PC-3 (cell line): ENCODE measurements around the gene TRIM26. TPM values are rescaled to one million over a fixed set of nuclear protein-coding genes. Genes with fewer than 3 reads are reported as not detected.

Source experiments
- ATAC-seq: fragments of 200-7000 bp; cut with Tn5 transposase; 2 replicates; pipeline ENCODE4 v1.9.1; 2020; ENCODE audit warnings: mild to moderate bottlenecking, moderate library complexity
- BruUV-seq: library from RNA; stranded (reverse); fragments of 400-500 nt; replicated peaks from 2 replicates; lab custom pipeline; 2021; lab: Mats Ljungman, UMichigan
- CTCF ChIA-PET: fragments of 300-600 bp; sonication (Branson Sonifier 250); formaldehyde crosslinking; loops from one replicate; lab custom pipeline; 2022; ENCODE audit warnings: antibody characterized with exemption; lab: Charles Lee
- POLR2A ChIA-PET: fragments of 300-600 bp; sonication (Branson Sonifier 250); formaldehyde crosslinking; loops from one replicate; lab custom pipeline; 2022; ENCODE audit warnings: antibody characterized with exemption; ENCODE audit not compliant: unreplicated experiment; lab: Charles Lee
- DNase-seq: peaks from one replicate; pipeline ENCODE4 v3.0.0-alpha.2; 2015
- H2AFZ ChIP-seq: fragments of 300-600 bp; sonication (generic); 2 replicates; pipeline ENCODE4 v1.6.0; 2016; ENCODE audit warnings: antibody characterized with exemption, low read length
- H3F3A ChIP-seq: fragments of 300-600 bp; sonication (generic); one replicate; pipeline ENCODE4 v1.6.0; 2017; ENCODE audit warnings: antibody characterized with exemption, low read length, control low read depth, mild to moderate bottlenecking; ENCODE audit not compliant: unreplicated experiment
- H3K27ac ChIP-seq: fragments of 300-600 bp; sonication (generic); 2 replicates; pipeline ENCODE4 v1.5.1; 2016; ENCODE audit warnings: mild to moderate bottlenecking, low read length
- H3K27me3 ChIP-seq: fragments of 300-600 bp; sonication (generic); 2 replicates; pipeline ENCODE4 v1.6.1; 2016; ENCODE audit warnings: low read length, mixed read lengths
- H3K36me3 ChIP-seq: fragments of 300-600 bp; sonication (generic); 2 replicates; pipeline ENCODE4 v1.6.1; 2016; ENCODE audit warnings: low read depth, mixed run types, low read length, mixed read lengths
- H3K4me1 ChIP-seq: fragments of 300-600 bp; sonication (generic); 2 replicates; pipeline ENCODE4 v1.5.1; 2016; ENCODE audit warnings: low read length; ENCODE audit not compliant: insufficient read depth
- H3K4me2 ChIP-seq: fragments of 300-600 bp; sonication (generic); 2 replicates; pipeline ENCODE4 v1.6.0; 2016; ENCODE audit warnings: low read length
- H3K4me3 ChIP-seq: fragments of 300-600 bp; sonication (generic); 2 replicates; pipeline ENCODE4 v1.5.1; 2016; ENCODE audit warnings: mild to moderate bottlenecking, low read length, mixed read lengths
- H3K79me2 ChIP-seq: fragments of 300-600 bp; sonication (generic); 2 replicates; pipeline ENCODE4 v1.6.1; 2017; ENCODE audit warnings: low read length, mixed read lengths
- H3K9ac ChIP-seq: fragments of 300-600 bp; sonication (generic); 2 replicates; pipeline ENCODE4 v1.6.0; 2016; ENCODE audit warnings: mild to moderate bottlenecking, low read length
- H3K9me2 ChIP-seq: fragments of 300-600 bp; sonication (generic); replicated peaks from 2 replicates; pipeline ENCODE4 v1.6.1; 2016; ENCODE audit warnings: mixed run types, low read length, mixed read lengths
- H3K9me3 ChIP-seq: fragments of 300-600 bp; sonication (generic); 2 replicates; pipeline ENCODE4 v1.6.1; 2016; ENCODE audit warnings: low read length, mixed read lengths
- H4K20me1 ChIP-seq: fragments of 300-600 bp; sonication (generic); 2 replicates; pipeline ENCODE4 v1.6.1; 2016; ENCODE audit warnings: low read length, mixed read lengths
- EZH2 ChIP-seq: fragments of 300-600 bp; sonication (generic); IDR thresholded peaks from one replicate; pipeline ENCODE4 v1.6.1; 2017; ENCODE audit warnings: antibody characterized with exemption, mild to moderate bottlenecking, low read length; ENCODE audit not compliant: unreplicated experiment
- EZH2phosphoT487 ChIP-seq: fragments of 300-600 bp; sonication (generic); IDR thresholded peaks from 2 replicates; pipeline ENCODE4 v1.6.1; 2018; ENCODE audit warnings: mild to moderate bottlenecking, antibody characterized with exemption, low read length, borderline replicate concordance
- intact Hi-C: fragments of 100-400 bp; cut with micrococcal nuclease; formaldehyde crosslinking; loops from 2 replicates; pipeline ENCODE4 v1.9.0; 2023
- total RNA-seq: library from RNA; depleted of rRNA; stranded (reverse); fragments of >200 nt; gene quantifications from 2 replicates; pipeline ENCODE4 v1.2.3, GENCODE V29; 2014
- TF ChIP-seq, protein P1 (sequence below): fragments of 300-600 bp; sonication (generic); conservative IDR thresholded peaks from 2 replicates; pipeline ENCODE4 v1.5.1; 2017; ENCODE audit warnings: antibody characterized with exemption, low read depth, mild to moderate bottlenecking, low read length

The TRIM26 gene
- total RNA-seq, 1 experiment from 2014 or later: 48.1 TPM

GRCh38 chr6:30211306-30211705, 1.9 kb downstream of the TRIM26 start:
- H3K4me1 ChIP-seq: peaks cover 38% of the 10 kb centered on the region
- no peaks in the 10 kb centered on the region for H3K27me3 ChIP-seq
- peaks cover 42% of the 10 kb centered on the region for H4K20me1 ChIP-seq
- no peaks in the 10 kb centered on the region for H3K9me3 ChIP-seq
- POLR2A ChIA-PET: no interaction called here
- H3K4me2 ChIP-seq: peak overlapping the region; percentile 91
- intact Hi-C loops: no loop called here
- peaks cover 64% of the 10 kb centered on the region for H3K79me2 ChIP-seq
- H3K36me3 ChIP-seq: peaks cover 4% of the 10 kb centered on the region; the same call in 1 of the 2 replicates
- no peak overlapping the region for H2AFZ ChIP-seq
- H3K9ac ChIP-seq: no peak overlapping the region
- peak overlapping the region; percentile 84 for H3K4me3 ChIP-seq
- ATAC-seq: no peak
- CTCF ChIA-PET: interaction anchor here (0.6 kb wide), 2 partner anchors 9 to 457 kb away, joined by 3 to 10 read pairs; no protein-coding TSS in a partner anchor
- H3F3A ChIP-seq: no peaks in the 10 kb centered on the region
- no TSS peak for BruUV-seq
- H3K27ac ChIP-seq: no peak overlapping the region
- TF ChIP-seq EZH2phosphoT487 (no peak), EZH2 (no peak)
- TF ChIP-seq, protein P1, sequence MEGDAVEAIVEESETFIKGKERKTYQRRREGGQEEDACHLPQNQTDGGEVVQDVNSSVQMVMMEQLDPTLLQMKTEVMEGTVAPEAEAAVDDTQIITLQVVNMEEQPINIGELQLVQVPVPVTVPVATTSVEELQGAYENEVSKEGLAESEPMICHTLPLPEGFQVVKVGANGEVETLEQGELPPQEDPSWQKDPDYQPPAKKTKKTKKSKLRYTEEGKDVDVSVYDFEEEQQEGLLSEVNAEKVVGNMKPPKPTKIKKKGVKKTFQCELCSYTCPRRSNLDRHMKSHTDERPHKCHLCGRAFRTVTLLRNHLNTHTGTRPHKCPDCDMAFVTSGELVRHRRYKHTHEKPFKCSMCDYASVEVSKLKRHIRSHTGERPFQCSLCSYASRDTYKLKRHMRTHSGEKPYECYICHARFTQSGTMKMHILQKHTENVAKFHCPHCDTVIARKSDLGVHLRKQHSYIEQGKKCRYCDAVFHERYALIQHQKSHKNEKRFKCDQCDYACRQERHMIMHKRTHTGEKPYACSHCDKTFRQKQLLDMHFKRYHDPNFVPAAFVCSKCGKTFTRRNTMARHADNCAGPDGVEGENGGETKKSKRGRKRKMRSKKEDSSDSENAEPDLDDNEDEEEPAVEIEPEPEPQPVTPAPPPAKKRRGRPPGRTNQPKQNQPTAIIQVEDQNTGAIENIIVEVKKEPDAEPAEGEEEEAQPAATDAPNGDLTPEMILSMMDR: no peak
- no peak for DNase-seq
- H3K9me2 ChIP-seq: no peaks in the 10 kb centered on the region

GRCh38 chr6:30207619-30208295, 5.4 kb downstream of the TRIM26 start:
- intact Hi-C loops: no loop called here
- Histone ChIP-seq H3K4me3 (no peak overlapping the region), H2AFZ (no peak overlapping the region), H3K36me3 (peaks cover 5% of the 10 kb centered on the region; the same call in 1 of the 2 replicates), H3K9ac (no peak overlapping the region), H3F3A (no peaks in the 10 kb centered on the region), H3K27ac (no peak overlapping the region), H3K4me1 (peaks cover 34% of the 10 kb centered on the region), H4K20me1 (peaks cover 42% of the 10 kb centered on the region), H3K9me2 (no peaks in the 10 kb centered on the region), H3K9me3 (no peaks in the 10 kb centered on the region), H3K4me2 (peak overlapping the region; percentile 20; the same call in 1 of the 2 replicates), H3K79me2 (peaks cover 89% of the 10 kb centered on the region), H3K27me3 (no peaks in the 10 kb centered on the region)
- BruUV-seq: no TSS peak
- no peak for TF ChIP-seq EZH2phosphoT487
- TF ChIP-seq, protein P1: no peak
- no peak for TF ChIP-seq EZH2
- ChIA-PET CTCF (no interaction called here), POLR2A (no interaction called here)
- peak; percentile 58 for ATAC-seq
- no peak for DNase-seq
